Stimulated activated CD4-positive, alpha-beta T cell treated with anti-CD3 and anti-CD28 coated beads, Interleukin-4, amount 100 ng/mL, for 24 hours (primary cell): Measurements from ENCODE around the gene SRSF8.
"Not testable (repeated sequence)": the region's sequence is repeated elsewhere in the genome, so short reads cannot be mapped to it uniquely, and the experiment has no call there.

Experiments
- DNase-seq: peaks from one replicate; pipeline ENCODE4 v3.0.0-alpha.2; 2020

Gene SRSF8, protein sequence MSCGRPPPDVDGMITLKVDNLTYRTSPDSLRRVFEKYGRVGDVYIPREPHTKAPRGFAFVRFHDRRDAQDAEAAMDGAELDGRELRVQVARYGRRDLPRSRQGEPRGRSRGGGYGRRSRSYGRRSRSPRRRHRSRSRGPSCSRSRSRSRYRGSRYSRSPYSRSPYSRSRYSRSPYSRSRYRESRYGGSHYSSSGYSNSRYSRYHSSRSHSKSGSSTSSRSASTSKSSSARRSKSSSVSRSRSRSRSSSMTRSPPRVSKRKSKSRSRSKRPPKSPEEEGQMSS

DNA sequence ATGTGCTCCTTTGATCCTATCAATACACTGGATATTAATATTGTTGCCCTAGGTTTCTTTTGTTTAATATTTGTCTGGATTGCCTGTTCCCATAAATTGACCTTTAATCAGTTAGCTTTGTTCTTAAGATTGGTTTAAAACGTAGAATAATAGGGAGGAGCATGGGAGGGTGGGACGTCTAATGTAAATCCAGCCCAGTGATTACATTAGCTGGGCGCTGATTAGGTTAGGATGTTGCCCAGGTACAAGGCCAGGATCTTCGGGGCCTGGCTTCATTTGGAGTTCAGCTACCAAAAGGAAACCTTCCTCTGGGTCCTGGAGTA is at the start of gene SRSF8:
TSS of gene SRSF8 (plus strand) at position 204 of the 323 bp plus-strand sequence. CDS start 308 bp downstream, outside the sequence.
- no peak for DNase-seq

DNA sequence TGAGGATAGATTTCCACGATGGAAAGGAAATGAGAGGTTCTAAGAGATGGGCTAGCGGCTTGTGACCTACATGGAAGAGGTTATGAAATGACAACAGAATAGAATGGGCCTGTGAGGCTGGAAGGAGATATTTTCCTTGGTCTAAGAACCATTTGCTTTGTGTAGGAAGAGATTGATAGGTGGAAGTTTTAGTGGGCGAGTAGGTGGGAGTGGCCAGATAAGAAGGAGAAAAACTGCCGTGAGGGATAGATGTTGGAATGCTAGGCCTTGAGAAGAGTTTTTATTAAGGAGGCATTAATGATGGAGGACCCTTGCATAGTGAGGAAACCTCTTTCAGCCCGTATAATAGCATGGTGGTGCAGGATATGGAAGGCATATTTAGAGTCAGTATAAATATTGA is 45.3 kb upstream of the SRSF8 start:
- DNase-seq: not testable (repeated sequence)

DNA sequence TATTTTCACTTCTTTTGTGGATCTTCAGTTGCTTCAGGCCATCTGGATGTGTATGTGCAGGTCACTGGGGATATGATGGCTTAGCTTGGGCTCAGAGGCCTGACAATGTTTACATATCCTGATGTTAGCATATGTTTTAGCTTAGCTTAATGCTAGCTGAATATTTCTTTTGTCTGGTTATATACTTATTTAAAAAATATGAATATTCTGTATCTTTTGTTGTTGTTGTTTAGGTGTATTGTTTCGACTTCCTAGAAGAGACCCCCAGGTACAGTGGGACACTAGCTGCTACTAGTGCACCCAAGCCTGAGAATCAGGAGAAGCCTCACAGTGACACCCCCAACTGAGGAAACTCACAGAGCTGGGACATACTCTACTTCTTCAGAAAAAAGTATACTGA is 41.8 kb upstream of the SRSF8 start, which contains the start of gene KDM4E:
TSS of gene KDM4E (plus strand) at position 301 of the 400 bp plus-strand sequence. CDS start 300 bp downstream, outside the sequence.
- DNase-seq: no peak

DNA sequence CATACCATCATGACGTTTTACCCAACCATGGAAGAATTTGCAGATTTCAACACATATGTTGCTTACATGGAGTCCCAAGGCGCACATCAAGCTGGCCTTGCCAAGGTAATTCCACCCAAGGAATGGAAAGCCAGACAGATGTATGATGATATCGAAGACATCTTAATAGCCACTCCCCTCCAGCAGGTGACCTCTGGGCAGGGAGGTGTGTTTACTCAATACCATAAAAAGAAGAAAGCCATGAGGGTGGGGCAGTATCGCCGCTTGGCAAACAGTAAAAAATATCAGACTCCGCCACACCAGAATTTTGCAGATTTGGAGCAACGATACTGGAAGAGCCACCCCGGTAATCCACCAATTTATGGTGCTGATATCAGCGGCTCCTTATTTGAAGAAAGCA is 41.1 kb upstream of the SRSF8 start:
- DNase-seq: not testable (repeated sequence)

DNA sequence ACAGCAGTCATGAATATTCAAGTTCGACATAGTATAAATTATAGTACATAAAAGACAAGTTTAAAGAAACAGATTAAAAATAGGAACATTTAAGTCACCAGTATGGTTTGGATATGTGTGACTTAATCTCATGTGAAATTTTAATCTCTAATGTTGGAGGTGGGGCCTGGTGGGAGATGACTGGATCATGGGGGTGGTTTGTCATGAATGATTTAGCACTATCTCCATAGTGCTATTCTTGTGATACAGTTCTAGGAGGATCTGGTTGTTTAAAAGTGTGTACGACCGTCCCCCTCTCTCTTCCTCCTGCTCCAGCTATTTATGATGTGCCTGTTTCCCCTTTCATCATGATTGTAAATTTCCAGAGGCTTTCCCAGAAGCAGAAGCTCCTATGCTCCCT is 38.4 kb upstream of the SRSF8 start:
- DNase-seq: no peak

DNA sequence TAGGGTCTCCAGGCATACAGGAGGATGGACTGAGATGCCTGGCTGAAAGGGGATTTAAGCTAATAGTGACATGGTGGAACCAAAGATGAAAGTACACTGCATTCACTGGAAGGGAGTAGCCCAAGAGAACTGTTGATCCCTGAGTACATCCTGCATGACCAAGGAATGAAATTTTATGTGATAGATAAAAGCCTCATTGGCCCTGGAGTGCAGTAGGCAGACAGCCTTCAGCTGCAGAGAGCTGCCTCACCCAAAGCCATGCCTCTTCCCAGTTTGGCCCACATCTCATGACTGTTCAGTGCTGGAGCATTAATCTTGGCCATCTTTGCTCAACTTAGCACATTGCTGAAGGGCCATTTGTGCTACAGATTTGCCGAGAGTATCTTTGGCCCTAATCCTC is 33.7 kb upstream of the SRSF8 start:
- no peak for DNase-seq

DNA sequence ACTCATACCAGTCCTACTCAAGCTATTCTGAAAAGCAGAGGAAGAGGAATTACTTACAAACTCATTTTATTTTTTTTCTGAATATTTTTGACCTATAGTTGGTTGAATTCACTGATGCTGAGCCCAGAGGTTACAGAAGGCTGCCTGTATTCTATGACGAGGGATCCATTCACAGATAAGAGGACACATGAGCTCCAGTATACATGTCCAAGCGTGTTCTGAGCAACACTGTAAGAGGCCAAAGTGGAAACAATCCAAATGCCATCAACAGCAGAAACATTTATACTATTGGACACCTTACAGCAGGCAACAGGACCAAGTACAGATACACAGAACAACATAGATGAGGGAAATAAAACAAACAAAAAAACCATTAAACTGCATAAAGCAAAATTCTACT is 31.4 kb upstream of the SRSF8 start:
- DNase-seq: no peak

DNA sequence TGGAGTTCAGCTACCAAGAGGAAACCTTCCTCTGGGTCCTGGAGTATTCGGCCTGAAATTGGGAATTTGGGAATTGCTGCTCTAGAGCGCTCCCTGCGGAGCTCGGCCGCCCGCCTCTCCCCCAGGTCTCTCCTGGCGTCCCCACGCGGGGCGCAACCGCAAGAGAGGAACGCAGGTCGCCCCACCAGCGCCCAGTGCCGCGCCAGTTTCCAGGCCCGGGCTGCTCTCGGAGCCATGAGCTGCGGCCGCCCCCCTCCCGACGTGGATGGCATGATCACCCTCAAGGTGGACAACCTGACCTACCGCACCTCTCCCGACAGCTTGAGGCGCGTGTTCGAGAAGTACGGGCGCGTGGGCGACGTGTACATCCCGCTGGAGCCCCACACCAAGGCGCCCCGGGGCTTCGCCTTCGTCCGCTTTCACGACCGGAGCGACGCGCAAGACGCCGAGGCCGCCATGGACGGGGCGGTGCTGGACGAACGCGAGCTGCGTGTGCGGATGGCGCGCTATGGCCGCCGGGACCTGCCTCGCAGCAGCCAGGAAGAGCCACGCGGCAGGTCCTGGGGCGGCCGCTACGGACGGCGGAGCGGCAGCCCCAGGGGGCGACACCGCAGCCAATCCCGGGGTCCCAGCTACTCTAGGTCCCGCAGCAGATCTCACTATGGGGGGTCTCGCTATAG is 29.2 kb upstream of the SRSF8 start:
- not testable (repeated sequence) for DNase-seq

DNA sequence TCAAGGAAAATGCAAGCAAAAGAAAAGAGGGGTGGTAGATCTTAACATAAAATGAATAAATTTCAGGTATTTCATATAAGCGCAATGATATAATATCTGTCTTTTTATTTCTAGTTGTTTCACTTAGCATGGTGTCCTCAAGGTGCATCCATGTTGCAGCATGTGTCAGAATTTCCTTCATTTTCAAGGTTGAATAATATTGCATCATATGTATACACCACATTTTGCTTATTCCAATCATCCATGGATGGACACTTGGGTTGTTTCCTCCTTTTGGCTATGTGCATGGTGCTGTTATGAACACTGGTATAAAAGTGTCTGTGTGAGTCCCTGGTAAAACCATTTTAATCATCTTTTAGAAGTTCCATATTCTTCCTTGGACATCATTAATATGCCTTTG is 24.5 kb upstream of the SRSF8 start:
- DNase-seq: no peak

DNA sequence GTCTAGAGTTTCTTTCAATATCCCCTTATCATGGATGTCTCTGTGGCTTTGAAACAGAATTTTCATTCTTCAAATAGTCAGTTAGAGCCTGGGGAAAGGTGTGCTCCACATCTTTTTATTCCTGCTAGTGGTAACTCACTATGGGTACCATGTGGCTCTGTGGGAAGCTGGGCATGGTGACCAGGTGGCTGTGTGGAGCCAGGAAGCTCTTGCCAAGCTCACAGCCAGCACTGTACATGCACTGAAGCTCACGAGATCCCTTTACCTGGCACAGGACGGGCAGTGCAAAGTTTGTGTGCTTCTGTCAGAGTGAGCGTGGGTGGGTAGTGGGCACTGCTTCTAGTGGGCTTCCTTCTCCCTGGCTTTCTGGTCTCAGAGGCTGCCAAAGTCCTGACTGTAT is 23.8 kb upstream of the SRSF8 start:
- no peak for DNase-seq

DNA sequence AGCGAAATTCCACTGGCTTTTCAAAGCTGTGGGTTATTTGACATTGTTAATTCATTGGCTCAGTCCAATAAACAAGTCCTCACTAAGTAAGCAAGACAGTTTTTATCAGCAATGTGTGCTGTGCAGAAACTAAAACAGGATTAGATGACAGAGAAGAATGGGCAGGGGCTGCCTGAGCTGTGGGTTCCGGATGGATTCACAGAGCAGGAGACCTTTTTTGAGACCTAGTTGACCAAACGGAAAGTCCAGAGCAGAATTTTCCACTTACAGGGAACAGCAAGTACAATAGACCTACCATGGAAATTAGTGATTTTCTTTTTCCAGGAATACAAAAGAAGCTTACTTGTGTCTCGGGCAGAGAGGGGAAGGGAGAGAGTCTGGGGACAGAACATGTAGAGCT is 22.7 kb upstream of the SRSF8 start:
- DNase-seq: no peak

DNA sequence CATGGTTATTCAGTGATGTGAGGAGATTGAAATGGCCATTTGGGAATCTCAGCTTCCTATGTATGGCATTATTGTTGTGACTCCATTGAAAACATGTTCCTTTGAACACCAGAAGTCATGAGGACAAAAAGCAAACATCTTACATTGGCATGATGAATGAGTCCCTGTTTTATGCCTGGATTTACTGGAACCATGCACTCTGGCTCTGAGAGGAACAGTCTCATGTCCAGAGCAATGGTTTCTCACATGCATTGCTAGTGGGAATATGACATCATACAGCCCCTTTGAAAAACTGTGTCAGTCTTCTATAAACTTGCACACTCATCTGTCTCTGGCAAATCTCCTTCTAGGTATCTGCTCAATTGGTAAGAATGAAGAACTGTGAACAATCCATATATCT is 20.9 kb upstream of the SRSF8 start:
- DNase-seq: no peak

DNA sequence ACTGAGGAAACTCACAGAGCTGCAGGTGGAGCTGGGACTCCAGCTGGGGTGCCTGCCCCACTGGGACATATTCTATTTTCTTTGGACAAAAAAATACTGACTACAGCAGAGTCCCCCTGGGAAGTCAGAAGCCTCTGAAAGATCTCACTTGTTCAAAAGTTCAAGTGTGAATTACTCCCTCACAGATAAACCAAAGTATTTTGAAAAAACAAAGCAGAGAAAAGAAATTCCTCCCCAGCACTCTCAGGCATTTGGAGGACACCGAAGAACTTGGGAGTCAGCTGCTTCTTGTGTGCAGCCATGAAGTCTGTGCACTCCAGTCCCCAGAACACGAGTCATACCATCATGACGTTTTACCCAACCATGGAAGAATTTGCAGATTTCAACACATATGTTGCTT is 17.6 kb upstream of the SRSF8 start, which contains the start of gene KDM4F:
TSS of gene KDM4F (plus strand) at position 301 of the 400 bp plus-strand sequence.
- DNase-seq: not testable (repeated sequence)

DNA sequence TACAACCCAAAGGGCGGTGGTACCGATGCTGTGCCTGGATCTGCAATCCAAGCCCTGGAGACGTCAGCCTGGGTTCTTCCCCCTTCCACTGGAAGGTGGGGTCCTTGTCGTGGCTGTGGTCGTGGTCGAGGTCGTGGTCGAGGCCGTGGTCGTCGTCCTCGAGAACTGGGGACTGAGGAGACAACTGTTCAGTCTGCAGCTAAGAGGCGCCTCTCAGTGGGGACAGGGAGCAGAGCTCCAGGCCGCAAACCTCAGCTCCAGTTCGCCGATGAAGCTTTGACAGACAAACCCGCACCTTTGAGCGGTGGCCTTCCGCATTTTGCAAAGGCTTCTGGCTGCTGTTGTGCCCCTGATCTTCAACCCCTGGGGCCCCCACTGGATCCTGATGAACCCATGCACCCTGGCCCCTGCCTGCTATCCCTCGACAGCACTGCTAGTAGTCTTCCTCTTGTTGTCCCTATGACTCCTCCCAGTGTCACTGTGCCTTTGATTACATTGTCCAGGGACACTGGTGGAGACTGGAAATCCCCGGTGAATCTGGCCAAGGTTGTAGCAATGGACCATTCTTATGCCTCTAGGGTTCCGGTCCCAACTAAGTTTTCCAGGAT is 16.0 kb upstream of the SRSF8 start:
- DNase-seq: no peak

DNA sequence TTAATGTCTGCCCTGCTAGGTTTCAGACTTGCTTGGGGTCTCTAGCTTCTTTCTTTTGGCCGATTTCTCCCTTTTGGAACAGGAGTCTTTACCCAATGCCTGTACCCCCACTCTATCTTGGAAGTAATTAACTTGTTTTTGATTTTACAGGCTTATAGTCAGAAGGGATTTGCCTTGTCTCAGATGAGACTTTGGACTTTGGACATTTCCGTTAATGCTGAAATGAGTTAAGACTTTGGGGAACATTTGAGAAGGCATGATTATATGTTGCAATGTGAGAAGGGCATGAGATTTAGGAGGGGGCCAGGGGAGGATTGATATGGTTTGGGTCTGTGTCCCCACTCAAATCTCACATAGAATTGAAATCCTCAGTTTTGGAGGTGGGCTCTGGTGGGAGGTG is 12.4 kb upstream of the SRSF8 start:
- no peak for DNase-seq

DNA sequence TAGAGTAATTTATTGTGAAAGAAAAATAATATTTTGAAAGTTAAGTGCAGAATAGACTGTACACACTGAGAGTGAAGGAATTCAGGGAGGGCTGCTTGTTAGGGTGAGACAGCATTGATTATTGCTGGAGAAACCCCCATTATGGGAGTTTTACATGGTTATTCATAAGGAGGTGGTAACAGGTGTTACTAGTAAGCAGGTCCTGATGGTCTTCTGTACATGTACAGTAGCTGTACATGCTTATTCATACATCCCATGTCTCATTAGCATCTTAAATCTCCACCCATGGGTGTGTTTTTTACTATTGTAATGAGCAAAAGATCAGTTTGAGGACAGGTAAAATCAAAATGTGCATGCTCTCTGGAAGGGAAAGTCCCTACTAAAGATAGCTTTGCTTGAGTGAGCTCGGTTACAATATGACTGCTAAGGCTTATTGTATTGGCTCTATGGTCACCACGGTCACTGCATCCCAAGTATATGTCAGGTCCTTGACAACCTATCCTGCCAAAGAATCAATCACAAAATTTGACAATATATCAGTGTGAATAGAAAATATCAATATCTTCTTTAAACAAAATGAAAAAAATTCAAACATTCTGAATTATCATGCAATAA is 11.3 kb upstream of the SRSF8 start:
- DNase-seq: no peak

DNA sequence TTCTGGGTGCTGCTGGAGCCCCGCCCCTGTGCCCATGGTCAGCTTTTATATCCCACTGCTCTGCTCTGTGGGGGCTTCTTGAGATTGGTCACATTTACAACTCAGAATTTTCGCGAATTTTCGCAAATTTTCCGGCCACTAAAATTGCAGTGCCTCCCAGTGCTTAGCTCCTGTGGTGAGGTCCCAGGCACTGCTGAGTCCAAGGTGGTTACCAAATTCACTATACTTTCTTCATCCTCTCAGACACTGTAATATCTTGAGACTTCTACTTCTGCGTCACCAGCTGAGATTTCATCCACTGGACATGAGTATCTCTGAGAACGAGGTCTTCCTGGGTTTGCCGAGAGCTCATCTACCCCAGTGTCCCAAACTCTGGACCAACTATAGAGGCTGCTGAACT is 8.8 kb upstream of the SRSF8 start:
- DNase-seq: no peak

DNA sequence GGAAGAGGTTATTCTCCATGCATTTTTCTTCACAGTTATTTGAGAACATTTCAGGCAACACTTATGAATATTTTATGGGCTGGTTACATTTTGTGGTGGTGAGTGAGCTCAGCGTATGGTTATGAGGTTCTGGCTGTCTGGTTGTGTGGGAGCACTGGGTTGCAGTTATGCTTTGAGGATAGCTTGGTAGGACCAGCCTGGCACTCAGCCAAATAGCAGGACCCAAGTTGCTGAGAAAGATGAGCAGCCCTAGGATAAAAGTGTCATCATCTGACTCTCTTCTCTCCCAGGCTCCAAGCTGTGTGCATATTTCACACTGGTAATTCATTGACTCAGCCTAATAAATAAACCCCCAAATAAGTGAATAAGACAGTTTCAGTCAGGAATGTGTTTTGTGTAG is 8.1 kb upstream of the SRSF8 start:
- no peak for DNase-seq

DNA sequence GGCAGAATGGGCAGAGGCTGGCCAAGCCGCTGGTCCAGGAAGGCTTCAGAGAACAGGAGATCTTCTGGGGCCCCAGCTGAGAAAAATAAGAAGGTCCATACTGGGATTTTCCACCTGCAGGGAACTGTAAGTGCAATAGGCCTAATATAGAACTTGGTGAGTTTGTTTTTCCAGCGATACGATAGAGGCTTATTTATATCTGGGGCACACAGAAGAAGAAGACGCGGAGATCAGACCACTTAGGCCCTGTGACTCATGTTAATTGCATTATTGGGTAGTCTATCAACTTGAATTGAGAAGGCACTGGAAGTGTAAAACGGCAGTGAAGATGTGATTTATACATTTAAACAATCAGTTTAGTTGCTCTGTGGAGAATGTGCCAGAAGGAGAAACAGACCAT is 7.7 kb upstream of the SRSF8 start:
- no peak for DNase-seq

DNA sequence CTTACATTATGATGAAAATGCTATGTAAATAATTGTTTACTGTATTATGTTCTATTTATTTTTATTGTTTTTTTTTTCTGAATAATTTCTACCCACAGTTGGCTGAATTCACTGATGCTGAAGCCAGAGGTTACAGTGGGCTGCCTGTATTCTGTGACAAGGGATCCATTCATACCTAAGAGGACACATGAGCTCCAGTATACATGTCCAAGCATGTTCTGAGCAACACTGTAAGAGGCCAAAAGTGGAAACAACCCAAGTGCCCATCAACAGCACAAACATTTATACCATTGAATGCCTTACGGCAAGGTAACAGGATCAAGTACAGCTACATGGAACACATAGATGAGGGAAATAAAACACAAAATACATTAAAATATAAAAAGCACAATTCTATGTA is 1.4 kb upstream of the SRSF8 start:
- DNase-seq: no peak

DNA sequence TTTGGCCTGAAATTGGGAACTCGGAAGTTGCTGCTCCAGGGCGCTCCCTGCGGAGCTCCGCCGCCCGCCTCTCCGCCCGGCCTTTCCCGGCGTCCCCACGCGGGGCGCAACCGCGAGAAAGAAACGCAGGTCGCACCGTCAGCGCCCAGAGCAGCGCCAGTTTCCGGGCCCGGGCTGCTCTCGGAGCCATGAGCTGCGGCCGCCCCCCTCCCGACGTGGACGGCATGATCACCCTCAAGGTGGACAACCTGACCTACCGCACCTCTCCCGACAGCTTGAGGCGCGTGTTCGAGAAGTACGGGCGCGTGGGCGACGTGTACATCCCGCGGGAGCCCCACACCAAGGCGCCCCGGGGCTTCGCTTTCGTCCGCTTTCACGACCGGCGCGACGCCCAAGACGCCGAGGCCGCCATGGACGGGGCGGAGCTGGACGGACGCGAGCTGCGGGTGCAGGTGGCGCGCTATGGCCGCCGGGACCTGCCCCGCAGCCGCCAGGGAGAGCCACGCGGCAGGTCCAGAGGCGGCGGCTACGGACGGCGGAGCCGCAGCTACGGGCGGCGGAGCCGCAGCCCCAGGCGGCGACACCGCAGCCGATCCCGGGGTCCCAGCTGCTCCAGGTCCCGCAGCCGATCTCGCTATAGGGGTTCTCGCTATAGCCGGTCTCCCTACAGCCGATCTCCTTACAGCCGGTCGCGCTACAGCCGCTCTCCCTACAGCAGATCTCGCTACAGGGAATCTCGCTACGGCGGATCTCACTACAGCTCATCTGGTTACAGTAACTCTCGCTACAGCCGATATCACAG is 521 bp downstream of the SRSF8 start:
- DNase-seq: peak; percentile 79

DNA sequence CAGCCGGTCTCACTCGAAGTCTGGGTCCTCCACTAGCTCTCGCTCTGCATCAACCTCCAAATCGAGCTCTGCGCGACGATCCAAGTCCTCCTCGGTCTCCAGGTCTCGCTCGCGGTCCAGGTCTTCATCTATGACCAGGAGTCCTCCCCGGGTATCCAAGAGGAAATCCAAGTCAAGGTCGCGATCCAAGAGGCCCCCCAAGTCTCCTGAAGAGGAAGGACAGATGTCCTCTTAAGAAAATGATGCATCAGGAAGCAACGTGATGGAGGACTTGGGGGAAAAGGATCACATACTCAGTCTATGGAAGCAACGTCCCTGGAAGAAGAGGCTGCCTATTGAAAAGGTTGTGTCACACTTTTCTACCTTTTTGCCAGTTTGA is 1.1 kb downstream of the SRSF8 start:
- no peak for DNase-seq

DNA sequence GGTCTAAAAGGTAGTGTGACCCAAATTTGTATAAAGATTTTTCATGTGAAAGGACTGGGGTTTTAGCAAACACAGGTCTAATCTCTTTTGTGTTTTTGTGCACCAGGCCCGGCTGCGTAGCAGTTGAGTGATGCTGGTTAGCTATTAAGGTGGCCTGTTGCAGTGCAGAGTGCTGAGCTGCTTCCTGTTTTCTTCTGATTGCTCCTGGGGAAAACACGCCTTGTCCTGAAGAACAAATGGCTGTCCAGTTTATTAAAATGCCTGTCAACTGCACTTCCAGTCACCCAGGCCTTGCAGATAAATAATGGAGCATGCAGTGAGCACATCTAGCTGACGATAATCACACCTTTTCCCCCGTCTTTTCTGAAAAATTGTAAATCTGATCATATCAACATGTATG is 1.8 kb downstream of the SRSF8 start:
- peak; percentile 75 for DNase-seq
